ENCODE data around the gene BCKDK. TPM values are rescaled to one million over a fixed set of nuclear protein-coding genes. Genes with fewer than 3 reads are reported as not detected.
A peak's percentile ranks its signal among the peaks of the same experiment; 100 is the strongest.

The BCKDK gene
- total and polyA plus RNA-seq, 2 of the 13 experiments (the other 11 are each of a cell fraction or from before 2014, with no cell fraction given), result 24.9 to 42.6 TPM

DNA sequence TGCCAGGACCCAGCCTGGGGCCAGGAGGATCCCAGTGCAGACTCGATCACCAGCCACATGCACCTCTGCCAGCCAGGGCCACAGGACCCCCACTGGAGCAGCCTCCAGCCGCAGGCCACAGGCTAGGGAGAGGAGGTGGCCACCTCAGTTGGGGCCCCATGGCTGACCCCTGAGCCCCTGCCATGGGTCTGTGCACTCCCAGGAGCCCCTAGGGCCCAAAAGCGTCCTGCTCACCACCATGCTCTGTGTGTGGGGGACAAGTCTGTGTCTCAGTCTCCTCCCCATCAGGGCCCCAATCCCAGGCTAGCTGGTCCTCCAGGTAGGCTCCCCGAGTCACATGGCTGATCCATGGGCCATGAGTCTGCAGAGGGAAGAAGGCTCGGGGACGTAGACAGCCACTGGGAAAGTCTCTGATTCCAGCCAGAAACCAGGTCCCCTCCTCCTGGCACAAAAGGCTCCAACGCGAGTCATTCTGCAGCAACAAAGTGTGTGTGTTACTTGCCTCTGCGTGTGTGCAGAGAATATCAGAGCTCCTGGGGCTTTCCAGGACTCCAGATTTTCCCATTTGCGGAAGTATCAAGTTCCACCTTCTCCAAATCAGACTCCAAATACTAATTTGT, 33.4 kb downstream of the BCKDK start (continued):
- TF ChIP-seq, protein P1, sequence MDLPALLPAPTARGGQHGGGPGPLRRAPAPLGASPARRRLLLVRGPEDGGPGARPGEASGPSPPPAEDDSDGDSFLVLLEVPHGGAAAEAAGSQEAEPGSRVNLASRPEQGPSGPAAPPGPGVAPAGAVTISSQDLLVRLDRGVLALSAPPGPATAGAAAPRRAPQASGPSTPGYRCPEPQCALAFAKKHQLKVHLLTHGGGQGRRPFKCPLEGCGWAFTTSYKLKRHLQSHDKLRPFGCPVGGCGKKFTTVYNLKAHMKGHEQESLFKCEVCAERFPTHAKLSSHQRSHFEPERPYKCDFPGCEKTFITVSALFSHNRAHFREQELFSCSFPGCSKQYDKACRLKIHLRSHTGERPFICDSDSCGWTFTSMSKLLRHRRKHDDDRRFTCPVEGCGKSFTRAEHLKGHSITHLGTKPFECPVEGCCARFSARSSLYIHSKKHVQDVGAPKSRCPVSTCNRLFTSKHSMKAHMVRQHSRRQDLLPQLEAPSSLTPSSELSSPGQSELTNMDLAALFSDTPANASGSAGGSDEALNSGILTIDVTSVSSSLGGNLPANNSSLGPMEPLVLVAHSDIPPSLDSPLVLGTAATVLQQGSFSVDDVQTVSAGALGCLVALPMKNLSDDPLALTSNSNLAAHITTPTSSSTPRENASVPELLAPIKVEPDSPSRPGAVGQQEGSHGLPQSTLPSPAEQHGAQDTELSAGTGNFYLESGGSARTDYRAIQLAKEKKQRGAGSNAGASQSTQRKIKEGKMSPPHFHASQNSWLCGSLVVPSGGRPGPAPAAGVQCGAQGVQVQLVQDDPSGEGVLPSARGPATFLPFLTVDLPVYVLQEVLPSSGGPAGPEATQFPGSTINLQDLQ (CRISPR knock-in tag; IDR thresholded peaks at IDR 0.05), result no peak
- no peak for TF ChIP-seq MED13 (CRISPR knock-in tag; IDR thresholded peaks at IDR 0.05)
- TF ChIP-seq PREB (CRISPR knock-in tag; IDR thresholded peaks at IDR 0.05), result no peak
- no peak for TF ChIP-seq ZNF557 (CRISPR knock-in tag; IDR thresholded peaks at IDR 0.05)
- TF ChIP-seq SP1 (IDR thresholded peaks at IDR 0.05), result no peak
- peak; percentile 19; the same call in 1 of the 2 replicates for TF ChIP-seq SP1 (CRISPR knock-in tag; IDR thresholded peaks at IDR 0.05)
- no peak for TF ChIP-seq HOXA9 (CRISPR knock-in tag; IDR thresholded peaks at IDR 0.05; ENCODE audit: borderline replicate concordance)
- no peak for TF ChIP-seq ZNF841 (CRISPR knock-in tag; IDR thresholded peaks at IDR 0.05; ENCODE audit: borderline replicate concordance)
- no peak for TF ChIP-seq ZNF275 (CRISPR knock-in tag; IDR thresholded peaks at IDR 0.05; ENCODE audit: borderline replicate concordance)
- TF ChIP-seq MYPOP (CRISPR knock-in tag; IDR thresholded peaks at IDR 0.05), result 0 out of 2 replicates have a peak, but pooled peaks have one; percentile 6
- no peak for TF ChIP-seq SMAD1 (CRISPR knock-in tag; IDR thresholded peaks at IDR 0.05; ENCODE audit: borderline replicate concordance, low read depth)
- no peak for TF ChIP-seq DDIT3 (CRISPR knock-in tag; IDR thresholded peaks at IDR 0.05)
- TF ChIP-seq, protein P2, sequence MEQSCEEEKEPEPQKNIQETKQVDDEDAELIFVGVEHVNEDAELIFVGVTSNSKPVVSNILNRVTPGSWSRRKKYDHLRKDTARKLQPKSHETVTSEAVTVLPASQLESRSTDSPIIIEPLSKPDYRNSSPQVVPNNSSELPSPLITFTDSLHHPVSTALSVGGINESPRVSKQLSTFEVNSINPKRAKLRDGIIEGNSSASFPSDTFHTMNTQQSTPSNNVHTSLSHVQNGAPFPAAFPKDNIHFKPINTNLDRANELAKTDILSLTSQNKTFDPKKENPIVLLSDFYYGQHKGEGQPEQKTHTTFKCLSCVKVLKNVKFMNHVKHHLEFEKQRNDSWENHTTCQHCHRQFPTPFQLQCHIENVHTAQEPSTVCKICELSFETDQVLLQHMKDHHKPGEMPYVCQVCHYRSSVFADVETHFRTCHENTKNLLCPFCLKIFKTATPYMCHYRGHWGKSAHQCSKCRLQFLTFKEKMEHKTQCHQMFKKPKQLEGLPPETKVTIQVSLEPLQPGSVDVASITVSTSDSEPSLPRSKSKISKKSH (CRISPR knock-in tag; IDR thresholded peaks at IDR 0.05; ENCODE audit: borderline replicate concordance), result peak; percentile 90
- TF ChIP-seq DMAP1 (CRISPR knock-in tag; IDR thresholded peaks at IDR 0.05), result no peak
- TF ChIP-seq, protein P3, sequence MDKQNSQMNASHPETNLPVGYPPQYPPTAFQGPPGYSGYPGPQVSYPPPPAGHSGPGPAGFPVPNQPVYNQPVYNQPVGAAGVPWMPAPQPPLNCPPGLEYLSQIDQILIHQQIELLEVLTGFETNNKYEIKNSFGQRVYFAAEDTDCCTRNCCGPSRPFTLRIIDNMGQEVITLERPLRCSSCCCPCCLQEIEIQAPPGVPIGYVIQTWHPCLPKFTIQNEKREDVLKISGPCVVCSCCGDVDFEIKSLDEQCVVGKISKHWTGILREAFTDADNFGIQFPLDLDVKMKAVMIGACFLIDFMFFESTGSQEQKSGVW (CRISPR knock-in tag; IDR thresholded peaks at IDR 0.05; ENCODE audit: borderline replicate concordance), result no peak
- TF ChIP-seq PAX8 (CRISPR knock-in tag; IDR thresholded peaks at IDR 0.05; ENCODE audit: borderline replicate concordance), result no peak
- no peak for TF ChIP-seq ATF7 (IDR thresholded peaks at IDR 0.05)
- TF ChIP-seq ATF7 (CRISPR knock-in tag; IDR thresholded peaks at IDR 0.05), result no peak
- no peak for TF ChIP-seq PITX1 (CRISPR knock-in tag; IDR thresholded peaks at IDR 0.05)
- no peak for TF ChIP-seq MAFF (IDR thresholded peaks at IDR 0.05; ENCODE audit: low read depth, low read length)
